GM23338 (cell line): ENCODE measurements around the gene CHST12. TPM values are rescaled to one million over a fixed set of nuclear protein-coding genes. Genes with fewer than 3 reads are reported as not detected.

Source experiments
- ATAC-seq: fragments of 200-7000 bp; cut with Tn5 transposase; 3 replicates; pipeline ENCODE4 v1.9.1; 2020
- DNase-seq: peaks from one replicate; pipeline ENCODE4 v3.0.0-alpha.2; 2015; ENCODE audit warnings: low spot score
- H2AFZ ChIP-seq: fragments of 200-600 bp; sonication (generic); 2 replicates; pipeline ENCODE4 v1.8.0; 2016; ENCODE audit warnings: antibody characterized with exemption, mild to moderate bottlenecking, moderate library complexity
- H3F3A ChIP-seq: fragments of 200-600 bp; sonication (generic); replicated peaks from 2 replicates; pipeline ENCODE4 v1.8.0; 2017; ENCODE audit warnings: antibody characterized with exemption, mixed run types, low read depth
- H3K27ac ChIP-seq: fragments of 200-600 bp; sonication (generic); 2 replicates; pipeline ENCODE4 v1.6.1; 2016; ENCODE audit warnings: low read depth
- H3K27me3 ChIP-seq: fragments of 200-600 bp; sonication (generic); 2 replicates; pipeline ENCODE4 v1.8.0; 2016; ENCODE audit warnings: mild to moderate bottlenecking, mixed run types, moderate library complexity; ENCODE audit not compliant: insufficient read depth
- H3K36me3 ChIP-seq: fragments of 200-600 bp; sonication (generic); 2 replicates; pipeline ENCODE4 v1.8.0; 2016; ENCODE audit warnings: mild to moderate bottlenecking; ENCODE audit not compliant: insufficient read depth
- H3K4me1 ChIP-seq: fragments of 200-600 bp; sonication (generic); 2 replicates; pipeline ENCODE4 v1.8.0; 2016; ENCODE audit warnings: mild to moderate bottlenecking, moderate library complexity; ENCODE audit not compliant: insufficient read depth
- H3K4me2 ChIP-seq: fragments of 200-600 bp; sonication (generic); 2 replicates; pipeline ENCODE4 v1.7.1; 2017; ENCODE audit warnings: mixed run types
- H3K4me3 ChIP-seq: fragments of 200-600 bp; sonication (generic); 2 replicates; pipeline ENCODE4 v1.6.1; 2016; ENCODE audit warnings: mixed run types
- H3K79me2 ChIP-seq: fragments of 200-600 bp; sonication (generic); replicated peaks from 2 replicates; pipeline ENCODE4 v1.8.0; 2017; ENCODE audit warnings: mild to moderate bottlenecking; ENCODE audit not compliant: insufficient read depth
- H3K9me2 ChIP-seq: fragments of 200-600 bp; sonication (generic); 2 replicates; pipeline ENCODE4 v1.8.0; 2017; ENCODE audit not compliant: insufficient read depth
- H4K20me1 ChIP-seq: fragments of 200-600 bp; sonication (generic); replicated peaks from 2 replicates; pipeline ENCODE4 v1.8.0; 2017; ENCODE audit warnings: mild to moderate bottlenecking; ENCODE audit not compliant: insufficient read depth
- H3K27ac Mint-ChIP-seq: 2 replicates; pipeline ENCODE4 v1.8.0; 2020; ENCODE audit warnings: inconsistent platforms, mild to moderate bottlenecking, moderate library complexity, mixed read lengths
- H3K27me3 Mint-ChIP-seq: 3 replicates; pipeline ENCODE4 v1.8.0; 2022; ENCODE audit warnings: low read depth, mild to moderate bottlenecking, moderate library complexity, mixed read lengths, inconsistent platforms; ENCODE audit not compliant: insufficient read depth, poor library complexity
- H3K36me3 Mint-ChIP-seq: 3 replicates; pipeline ENCODE4 v1.8.0; 2021; ENCODE audit warnings: low read depth, mild to moderate bottlenecking, inconsistent platforms, moderate library complexity, mixed read lengths
- H3K4me1 Mint-ChIP-seq: 3 replicates; pipeline ENCODE4 v1.8.0; 2020; ENCODE audit warnings: mild to moderate bottlenecking, inconsistent platforms, mixed read lengths
- H3K4me3 Mint-ChIP-seq: 3 replicates; pipeline ENCODE4 v1.8.0; 2021; ENCODE audit warnings: moderate library complexity, mild to moderate bottlenecking, inconsistent platforms, mixed read lengths
- H3K9me3 Mint-ChIP-seq: 3 replicates; pipeline ENCODE4 v1.8.0; 2020; ENCODE audit warnings: moderate library complexity, mild to moderate bottlenecking, inconsistent platforms, mixed read lengths
- CREB1 ChIP-seq: fragments of 250-450 bp; sonication (Bioruptor Pico); IDR thresholded peaks from 2 replicates; pipeline ENCODE4 v1.5.0; 2020; ENCODE audit warnings: low read depth, mild to moderate bottlenecking, moderate library complexity
- CTCF ChIP-seq, 2 experiments: fragments of 200-600 bp in 1 of 2; sonication (generic) in 1 of 2; conservative IDR thresholded peaks; 2 replicates each; pipeline versions ENCODE4 v1.5.1 to v1.6.1; 2016 to 2017; ENCODE audit warnings: antibody characterized with exemption in 2 of 2, low read depth in 2 of 2, mild to moderate bottlenecking in 2 of 2, moderate library complexity in 1 of 2
- ETS1 ChIP-seq: IDR thresholded peaks from 2 replicates; pipeline ENCODE4 v1.6.1; 2016; ENCODE audit warnings: antibody characterized with exemption
- EZH2 ChIP-seq: fragments of 200-600 bp; sonication (generic); IDR thresholded peaks from one replicate; pipeline ENCODE4 v1.8.0; 2017; ENCODE audit warnings: antibody characterized with exemption, mild to moderate bottlenecking, low read depth; ENCODE audit not compliant: unreplicated experiment
- EZH2phosphoT487 ChIP-seq: fragments of 200-600 bp; sonication (generic); IDR thresholded peaks from one replicate; pipeline ENCODE4 v1.8.1; 2018; ENCODE audit warnings: antibody characterized with exemption; ENCODE audit not compliant: unreplicated experiment
- JUNB ChIP-seq: IDR thresholded peaks from one replicate; pipeline ENCODE4 v1.6.1; 2016; ENCODE audit warnings: antibody characterized with exemption; ENCODE audit not compliant: unreplicated experiment
- NANOG ChIP-seq: IDR thresholded peaks from 2 replicates; pipeline ENCODE4 v1.6.1; 2016; ENCODE audit warnings: antibody characterized with exemption, borderline replicate concordance
- POLR2AphosphoS5 ChIP-seq: IDR thresholded peaks from 2 replicates; pipeline ENCODE4 v1.6.1; 2016; ENCODE audit warnings: antibody characterized with exemption, low read depth
- REST ChIP-seq: IDR thresholded peaks from one replicate; pipeline ENCODE4 v1.6.1; 2018; ENCODE audit warnings: antibody characterized with exemption; ENCODE audit not compliant: unreplicated experiment
- STAT1 ChIP-seq: IDR thresholded peaks from one replicate; pipeline ENCODE4 v1.6.1; 2016; ENCODE audit warnings: antibody characterized with exemption; ENCODE audit not compliant: unreplicated experiment
- ZNF114 ChIP-seq: fragments of 250-450 bp; sonication (Bioruptor Pico); IDR thresholded peaks from 2 replicates; pipeline ENCODE4 v1.5.0; 2020; ENCODE audit warnings: mild to moderate bottlenecking, moderate library complexity
- ZNF331 ChIP-seq: fragments of 250-450 bp; sonication (Bioruptor Pico); IDR thresholded peaks from 2 replicates; pipeline ENCODE4 v1.5.0; 2020; ENCODE audit warnings: low read depth, mild to moderate bottlenecking, moderate library complexity
- ZNF462 ChIP-seq: fragments of 250-450 bp; sonication (Bioruptor Pico); IDR thresholded peaks from 2 replicates; pipeline ENCODE4 v1.5.0; 2020; ENCODE audit warnings: mild to moderate bottlenecking, moderate library complexity
- polyA plus RNA-seq: library from polyadenylated mRNA; unstranded; fragments of >200 nt; fragmentation: Nextera tagmentation; extraction: Ambion mirVana; gene quantifications from 2 replicates; pipeline ENCODE4 v1.2.1, GENCODE V29; 2016
- total RNA-seq: library from RNA; depleted of rRNA; stranded (reverse); fragments of >200 nt; shearing (Covaris generic); gene quantifications from 2 replicates; pipeline ENCODE4 v1.2.3, GENCODE V29; 2014

The CHST12 gene
- total and polyA plus RNA-seq, 2 experiments from 2014 or later, result 10.1 to 14.6 TPM

- Mint-ChIP-seq H3K9me3 (peaks cover 8% of the 10 kb centered on the region; the same call in 1 of the 3 replicates), H3K27ac (no peak overlapping the region)
- no peak for DNase-seq
Measured at GRCh38 chr7:2480070-2480408, 76.6 kb downstream of the CHST12 start.

More at GRCh38 chr7:2480070-2480408, 76.6 kb downstream of the CHST12 start:
- Histone ChIP-seq H3K27me3 (no peaks in the 10 kb centered on the region), H3K9me2 (no peaks in the 10 kb centered on the region), H4K20me1 (no peaks in the 10 kb centered on the region), H3K4me2 (no peak overlapping the region), H3K4me1 (no peaks in the 10 kb centered on the region), H3K4me3 (no peak overlapping the region), H3K27ac (no peak overlapping the region), H3K36me3 (no peaks in the 10 kb centered on the region), H3F3A (no peaks in the 10 kb centered on the region), H3K79me2 (no peaks in the 10 kb centered on the region), H2AFZ (peak overlapping the region; percentile 7; the same call in 1 of the 2 replicates)
- peaks cover 14% of the 10 kb centered on the region; the same call in 2 of the 3 replicates for H3K4me1 Mint-ChIP-seq
- H3K27me3 Mint-ChIP-seq, result peaks cover 19% of the 10 kb centered on the region
- no peaks in the 10 kb centered on the region for H3K36me3 Mint-ChIP-seq
- no peak overlapping the region for H3K4me3 Mint-ChIP-seq
- no peak for ATAC-seq
- TF ChIP-seq REST (no peak), CREB1 (CRISPR knock-in tag) (no peak), STAT1 (no peak), EZH2phosphoT487 (no peak), ZNF462 (no peak), POLR2AphosphoS5 (no peak), JUNB (no peak), ETS1 (no peak), ZNF331 (CRISPR knock-in tag) (no peak), EZH2 (no peak), NANOG (no peak), CTCF (conservative IDR thresholded peaks at IDR 0.05; ENCODE audit: low read depth in 2 of 2) (no peak), ZNF114 (no peak)
